ENCODE measurements around the gene TSACC. TPM values are rescaled to one million over a fixed set of nuclear protein-coding genes. Genes with fewer than 3 reads are reported as not detected.
A peak's percentile ranks its signal among the peaks of the same experiment; 100 is the strongest.
"Not testable (repeated sequence)": the region's sequence is repeated elsewhere in the genome, so short reads cannot be mapped to it uniquely, and the experiment has no call there.

The TSACC gene
- total and polyA plus RNA-seq, 9 of the 15 experiments (the other 6 are each of a cell fraction or from before 2014, with no cell fraction given): 0.45 to 7.4 (median 2.6) TPM

DNA sequence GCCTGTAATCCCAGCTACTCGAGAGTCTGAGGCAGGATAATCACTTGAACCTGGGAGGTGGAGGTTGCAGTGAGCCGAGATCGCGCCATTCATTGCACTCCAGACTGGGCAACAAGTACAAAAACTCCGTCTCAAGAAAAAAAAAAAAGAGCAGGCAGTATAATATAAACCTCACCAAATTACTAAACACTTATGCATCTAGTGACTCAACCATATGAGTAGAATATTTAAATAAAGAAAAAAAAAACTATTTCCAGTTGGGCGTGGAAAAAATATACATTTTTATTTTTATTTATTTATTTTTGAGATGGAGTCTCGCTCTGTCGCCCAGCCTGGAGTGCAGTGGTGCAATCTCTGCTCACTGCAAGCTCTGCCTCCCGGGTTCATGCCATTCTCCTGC lies 15.1 kb upstream of the TSACC start:
- BruUV-seq (replicated peaks); intact Hi-C loops (cut with micrococcal nuclease); H3K9me1 ChIP-seq (ENCODE audit: control insufficient read depth, insufficient read depth, low read length); H2AFZ ChIP-seq (ENCODE audit: low read depth, low read length); H3K27me3 ChIP-seq (ENCODE audit: control insufficient read depth in 2 of 2, insufficient read depth in 2 of 2, low read length in 2 of 2); FAIRE-seq; CTCF ChIA-PET (ENCODE audit: low intra/inter-chr PET ratio); H3K4me3 ChIP-seq; H3K4me1 ChIP-seq (replicated peaks in 1 of 2; ENCODE audit: control insufficient read depth in 2 of 2, insufficient read depth in 2 of 2, low read length in 2 of 2); H3K4me2 ChIP-seq (ENCODE audit: insufficient read depth, low read length); H3K79me2 ChIP-seq (ENCODE audit: control insufficient read depth, insufficient read depth, low read length); H4K20me1 ChIP-seq (replicated peaks; ENCODE audit: control insufficient read depth, insufficient read depth, low read length); H3K9ac ChIP-seq (ENCODE audit: insufficient read depth in 1 of 2, low read depth in 2 of 2, low read length in 2 of 2); DNase-seq (ENCODE audit: extremely low read depth in 1 of 4, low spot score in 3 of 4); H3K9me3 ChIP-seq (replicated peaks; ENCODE audit: control insufficient read depth, insufficient read depth, low read depth, low read length); in situ Hi-C loops (cut with MboI); H3K27ac ChIP-seq (ENCODE audit: extremely low read depth, low read depth, low read length); ATAC-seq: not testable (repeated sequence)
- H3K36me3 ChIP-seq (ENCODE audit: control insufficient read depth, insufficient read depth, low read length): peaks cover 84% of the 10 kb centered on the region
- 98% methylated on average over 8 of the region's 9 CpGs for WGBS (ENCODE audit: insufficient coverage, low coverage, missing lambda C conversion rate)
- POLR2A ChIA-PET: interaction anchor here (0.6 to 1.3 kb wide), 3 partner anchors 16 to 28 kb away, joined by 3 to 5 read pairs (median 3); partner anchors contain the start of gene GLMP

DNA sequence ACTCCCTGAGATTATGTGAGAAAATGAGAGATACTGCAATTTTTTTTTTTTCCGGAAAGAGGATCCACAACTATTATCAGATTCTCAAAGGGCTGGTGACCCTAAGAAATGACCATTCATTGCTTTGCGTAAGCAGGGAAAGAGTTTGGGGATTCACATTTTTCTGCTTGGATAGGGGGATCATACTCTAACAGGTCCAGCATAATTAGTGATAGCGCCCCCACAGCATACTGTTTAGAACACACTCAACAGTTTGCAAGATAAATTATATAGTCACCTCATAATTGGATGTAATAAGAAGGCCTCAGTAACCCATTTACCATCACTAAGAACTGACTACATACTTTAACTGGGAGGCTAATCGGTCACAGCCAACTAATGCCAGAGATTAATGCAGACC lies 2.1 kb upstream of the TSACC start:
- Histone ChIP-seq H4K20me1 (replicated peaks; ENCODE audit: control insufficient read depth, insufficient read depth, low read length) (peaks cover 20% of the 10 kb centered on the region), H3K9me1 (ENCODE audit: control insufficient read depth, insufficient read depth, low read length) (no peaks in the 10 kb centered on the region), H3K36me3 (ENCODE audit: control insufficient read depth, insufficient read depth, low read length) (peaks cover 55% of the 10 kb centered on the region), H2AFZ (ENCODE audit: low read depth, low read length) (no peak overlapping the region), H3K9ac (ENCODE audit: insufficient read depth in 1 of 2, low read depth in 2 of 2, low read length in 2 of 2) (peak overlapping the region in 1 of 2 experiments; percentile 96; a peak in 2 of 4 replicates), H3K9me3 (replicated peaks; ENCODE audit: control insufficient read depth, insufficient read depth, low read depth, low read length) (no peaks in the 10 kb centered on the region), H3K79me2 (ENCODE audit: control insufficient read depth, insufficient read depth, low read length) (peaks cover 60% of the 10 kb centered on the region), H3K27me3 (ENCODE audit: control insufficient read depth in 2 of 2, insufficient read depth in 2 of 2, low read length in 2 of 2) (no peaks in the 10 kb centered on the region), H3K4me2 (ENCODE audit: insufficient read depth, low read length) (peak overlapping the region; percentile 90), H3K27ac (ENCODE audit: extremely low read depth, low read depth, low read length) (0 out of 3 replicates have a peak overlapping the region, but pooled peaks have one; percentile 40), H3K4me1 (replicated peaks in 1 of 2; ENCODE audit: control insufficient read depth in 2 of 2, insufficient read depth in 2 of 2, low read length in 2 of 2) (peaks cover 0 to 9% of the 10 kb centered on the region in 2 experiments; a peak in 3 of 5 replicates), H3K4me3 (peak overlapping the region; percentile 63)
- ATAC-seq (peak; percentile 47), DNase-seq (ENCODE audit: extremely low read depth in 1 of 4, low spot score in 3 of 4) (peak in 3 of 4 experiments; percentile 34 to 56 (median 36)), FAIRE-seq (no peak)
- intact Hi-C loops (cut with micrococcal nuclease): loop anchor here (5.0 kb wide), 1 partner anchor 166 kb away; the partner anchor contains the start of gene MEF2D
- BruUV-seq (replicated peaks): no TSS peak
- ChIA-PET CTCF (ENCODE audit: low intra/inter-chr PET ratio) (no interaction called here), POLR2A (interaction anchor here (1.5 kb wide), 1 partner anchor 11 kb away, joined by 3 read pairs; no protein-coding TSS in a partner anchor)
- in situ Hi-C loops (cut with MboI): no loop called here
- WGBS (ENCODE audit: insufficient coverage, low coverage, missing lambda C conversion rate): 13% methylated on average over 4 of the region's 4 CpGs
- TF ChIP-seq, protein P1, sequence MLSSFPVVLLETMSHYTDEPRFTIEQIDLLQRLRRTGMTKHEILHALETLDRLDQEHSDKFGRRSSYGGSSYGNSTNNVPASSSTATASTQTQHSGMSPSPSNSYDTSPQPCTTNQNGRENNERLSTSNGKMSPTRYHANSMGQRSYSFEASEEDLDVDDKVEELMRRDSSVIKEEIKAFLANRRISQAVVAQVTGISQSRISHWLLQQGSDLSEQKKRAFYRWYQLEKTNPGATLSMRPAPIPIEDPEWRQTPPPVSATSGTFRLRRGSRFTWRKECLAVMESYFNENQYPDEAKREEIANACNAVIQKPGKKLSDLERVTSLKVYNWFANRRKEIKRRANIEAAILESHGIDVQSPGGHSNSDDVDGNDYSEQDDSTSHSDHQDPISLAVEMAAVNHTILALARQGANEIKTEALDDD (IDR thresholded peaks at IDR 0.05): 0 out of 2 replicates have a peak, but pooled peaks have one; percentile 26
- TF ChIP-seq RUNX1 (IDR thresholded peaks at IDR 0.05; ENCODE audit: low read depth) (no peak), ZNF263 (CRISPR knock-in tag; IDR thresholded peaks at IDR 0.05; ENCODE audit: borderline replicate concordance) (no peak), TEAD4 (IDR thresholded peaks at IDR 0.05; ENCODE audit: low read length) (0 out of 2 replicates have a peak, but pooled peaks have one; percentile 15), TEAD4 (CRISPR knock-in tag; IDR thresholded peaks at IDR 0.05; ENCODE audit: borderline replicate concordance) (no peak), ARNT (IDR thresholded peaks at IDR 0.05) (no peak), ZNF586 (CRISPR knock-in tag; conservative IDR thresholded peaks at IDR 0.05) (no peak), NELFE (IDR thresholded peaks at IDR 0.05; ENCODE audit: insufficient read depth, insufficient read length) (no peak), EZH2 (IDR thresholded peaks at IDR 0.05; ENCODE audit: borderline replicate concordance, low read depth, low read length) (no peak), POLR2H (tag; IDR thresholded peaks at IDR 0.05; ENCODE audit: low read depth) (no peak), DIDO1 (tag; IDR thresholded peaks at IDR 0.05; ENCODE audit: low read depth) (0 out of 2 replicates have a peak, but pooled peaks have one; percentile 23), MEIS2 (IDR thresholded peaks at IDR 0.05; ENCODE audit: partially characterized antibody) (peak; percentile 3)
- TF ChIP-seq, protein P2, sequence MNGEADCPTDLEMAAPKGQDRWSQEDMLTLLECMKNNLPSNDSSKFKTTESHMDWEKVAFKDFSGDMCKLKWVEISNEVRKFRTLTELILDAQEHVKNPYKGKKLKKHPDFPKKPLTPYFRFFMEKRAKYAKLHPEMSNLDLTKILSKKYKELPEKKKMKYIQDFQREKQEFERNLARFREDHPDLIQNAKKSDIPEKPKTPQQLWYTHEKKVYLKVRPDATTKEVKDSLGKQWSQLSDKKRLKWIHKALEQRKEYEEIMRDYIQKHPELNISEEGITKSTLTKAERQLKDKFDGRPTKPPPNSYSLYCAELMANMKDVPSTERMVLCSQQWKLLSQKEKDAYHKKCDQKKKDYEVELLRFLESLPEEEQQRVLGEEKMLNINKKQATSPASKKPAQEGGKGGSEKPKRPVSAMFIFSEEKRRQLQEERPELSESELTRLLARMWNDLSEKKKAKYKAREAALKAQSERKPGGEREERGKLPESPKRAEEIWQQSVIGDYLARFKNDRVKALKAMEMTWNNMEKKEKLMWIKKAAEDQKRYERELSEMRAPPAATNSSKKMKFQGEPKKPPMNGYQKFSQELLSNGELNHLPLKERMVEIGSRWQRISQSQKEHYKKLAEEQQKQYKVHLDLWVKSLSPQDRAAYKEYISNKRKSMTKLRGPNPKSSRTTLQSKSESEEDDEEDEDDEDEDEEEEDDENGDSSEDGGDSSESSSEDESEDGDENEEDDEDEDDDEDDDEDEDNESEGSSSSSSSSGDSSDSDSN (IDR thresholded peaks at IDR 0.05; ENCODE audit: borderline replicate concordance in 1 of 2, low read depth in 2 of 2, low read length in 2 of 2): no peak

All from K562 (cell line).